MCF 10A (cell line): ENCODE data around the gene TUBB2B. TPM values are rescaled to one million over a fixed set of nuclear protein-coding genes. Genes with fewer than 3 reads are reported as not detected.

ENCODE experiments used
- BruUV-seq: library from RNA; stranded (reverse); fragments of 400-500 nt; replicated peaks from 2 replicates; lab custom pipeline; 2021; lab: Mats Ljungman, UMichigan
- CTCF ChIA-PET: fragments of 300-600 bp; sonication (Branson Sonifier 250); formaldehyde crosslinking; extraction: SDS; loops from one replicate; lab custom pipeline; 2021; ENCODE audit warnings: antibody characterized with exemption, inconsistent platforms; lab: Yijun Ruan, JAX
- POLR2A ChIA-PET: fragments of 300-600, 350-650 bp; sonication (Branson Sonifier 250); formaldehyde crosslinking; extraction: SDS; loops from one replicate; lab custom pipeline; 2020; ENCODE audit warnings: antibody characterized with exemption, inconsistent platforms; lab: Yijun Ruan, JAX
- DNase-seq: peaks from one replicate; pipeline ENCODE4 v3.0.0-alpha.2; 2018; ENCODE audit not compliant: unreplicated experiment
- H3K27ac Mint-ChIP-seq: one replicate; pipeline ENCODE4 v1.8.0; 2022; ENCODE audit warnings: mild to moderate bottlenecking, low read depth, mixed read lengths; ENCODE audit not compliant: unreplicated experiment
- H3K27me3 Mint-ChIP-seq: one replicate; pipeline ENCODE4 v1.8.0; 2022; ENCODE audit warnings: mixed read lengths; ENCODE audit not compliant: insufficient read depth, unreplicated experiment
- H3K36me3 Mint-ChIP-seq: one replicate; pipeline ENCODE4 v1.8.0; 2022; ENCODE audit warnings: mild to moderate bottlenecking, moderate library complexity, mixed read lengths; ENCODE audit not compliant: insufficient read depth, unreplicated experiment
- H3K4me1 Mint-ChIP-seq: one replicate; pipeline ENCODE4 v1.8.0; 2022; ENCODE audit warnings: mixed read lengths; ENCODE audit not compliant: insufficient read depth, unreplicated experiment
- H3K4me3 Mint-ChIP-seq: one replicate; pipeline ENCODE4 v1.8.0; 2022; ENCODE audit warnings: mild to moderate bottlenecking, moderate library complexity, mixed read lengths; ENCODE audit not compliant: unreplicated experiment
- H3K9me3 Mint-ChIP-seq: one replicate; pipeline ENCODE4 v1.8.0; 2022; ENCODE audit warnings: mixed read lengths; ENCODE audit not compliant: unreplicated experiment
- CTCF ChIP-seq: fragments of 200-600 bp; IDR thresholded peaks from one replicate; pipeline ENCODE4 v1.8.0; 2022; ENCODE audit warnings: antibody characterized with exemption, mild to moderate bottlenecking; ENCODE audit not compliant: unreplicated experiment
- intact Hi-C: fragments of 100-400 bp; cut with micrococcal nuclease; formaldehyde crosslinking; loops from 2 replicates; pipeline ENCODE4 v1.14.1; 2022
- total RNA-seq: library from RNA; stranded (reverse); gene quantifications from 2 replicates; pipeline ENCODE4 v1.2.3, GENCODE V29; 2022

Gene TUBB2B
- total RNA-seq, 1 experiment from 2014 or later: 0.47 TPM

- no TSS peak for BruUV-seq
- Mint-ChIP-seq H3K4me3 (no peak overlapping the region), H3K27me3 (no peaks in the 10 kb centered on the region), H3K36me3 (no peaks in the 10 kb centered on the region), H3K4me1 (no peaks in the 10 kb centered on the region), H3K27ac (no peak overlapping the region), H3K9me3 (no peaks in the 10 kb centered on the region)
- POLR2A ChIA-PET: interaction anchor here (1.0 kb wide), 1 partner anchor 57 kb away, joined by 3 read pairs; no protein-coding TSS in a partner anchor
- intact Hi-C loops: no loop called here
- no peak for TF ChIP-seq CTCF
- CTCF ChIA-PET: interaction anchor here (1.6 kb wide), 1 partner anchor 75 kb away, joined by 4 read pairs; no protein-coding TSS in a partner anchor
- DNase-seq: peak; percentile 84
These were observed 50.7 kb downstream of the TUBB2B start for GRCh38 chr6:3176562-3177355.

- BruUV-seq: no TSS peak
- no peaks in the 10 kb centered on the region for H3K27me3 Mint-ChIP-seq
- H3K4me3 Mint-ChIP-seq: no peak overlapping the region
- no peak for TF ChIP-seq CTCF
- ChIA-PET CTCF (interaction anchor here (1.6 kb wide), 1 partner anchor 76 kb away, joined by 4 read pairs; no protein-coding TSS in a partner anchor), POLR2A (no interaction called here)
- no peak overlapping the region for H3K27ac Mint-ChIP-seq
- no peaks in the 10 kb centered on the region for H3K4me1 Mint-ChIP-seq
- intact Hi-C loops: no loop called here
- no peaks in the 10 kb centered on the region for H3K9me3 Mint-ChIP-seq
- no peaks in the 10 kb centered on the region for H3K36me3 Mint-ChIP-seq
- DNase-seq: no peak
These were observed 51.6 kb downstream of the TUBB2B start for GRCh38 chr6:3175715-3176402.

Other genes with a start within 250 kb of the TUBB2B start
- gene NQO2, start 227.8 kb downstream of the TUBB2B start, total RNA-seq: 18.6 and 20.0 TPM in 2 replicates
- gene RIPK1, start 159.2 kb downstream of the TUBB2B start, total RNA-seq: 16.8 and 21.2 TPM in 2 replicates
- 13.2 and 17.5 TPM in 2 replicates for gene BPHL, start 108.9 kb downstream of the TUBB2B start, total RNA-seq
- 13.3 and 17.8 TPM in 2 replicates for gene TUBB2A, start 70.1 kb downstream of the TUBB2B start, total RNA-seq
- gene PSMG4, start 31.3 kb upstream of the TUBB2B start, total RNA-seq: 27.9 and 40.0 TPM in 2 replicates
- 11.5 and 11.9 TPM in 2 replicates for gene SLC22A23, start 229.4 kb upstream of the TUBB2B start, total RNA-seq